HG03108 (cell line): ENCODE data around the gene PCGF3.
A peak's percentile ranks its signal among the peaks of the same experiment; 100 is the strongest.
"Not testable (repeated sequence)": the region's sequence is repeated elsewhere in the genome, so short reads cannot be mapped to it uniquely, and the experiment has no call there.

Source experiments
- ATAC-seq: cut with Tn5 transposase; IDR thresholded peaks from one replicate; pipeline ENCODE4 v1.9.1; 2021; ENCODE audit warnings: moderate library complexity; ENCODE audit not compliant: unreplicated experiment

The PCGF3 gene

DNA sequence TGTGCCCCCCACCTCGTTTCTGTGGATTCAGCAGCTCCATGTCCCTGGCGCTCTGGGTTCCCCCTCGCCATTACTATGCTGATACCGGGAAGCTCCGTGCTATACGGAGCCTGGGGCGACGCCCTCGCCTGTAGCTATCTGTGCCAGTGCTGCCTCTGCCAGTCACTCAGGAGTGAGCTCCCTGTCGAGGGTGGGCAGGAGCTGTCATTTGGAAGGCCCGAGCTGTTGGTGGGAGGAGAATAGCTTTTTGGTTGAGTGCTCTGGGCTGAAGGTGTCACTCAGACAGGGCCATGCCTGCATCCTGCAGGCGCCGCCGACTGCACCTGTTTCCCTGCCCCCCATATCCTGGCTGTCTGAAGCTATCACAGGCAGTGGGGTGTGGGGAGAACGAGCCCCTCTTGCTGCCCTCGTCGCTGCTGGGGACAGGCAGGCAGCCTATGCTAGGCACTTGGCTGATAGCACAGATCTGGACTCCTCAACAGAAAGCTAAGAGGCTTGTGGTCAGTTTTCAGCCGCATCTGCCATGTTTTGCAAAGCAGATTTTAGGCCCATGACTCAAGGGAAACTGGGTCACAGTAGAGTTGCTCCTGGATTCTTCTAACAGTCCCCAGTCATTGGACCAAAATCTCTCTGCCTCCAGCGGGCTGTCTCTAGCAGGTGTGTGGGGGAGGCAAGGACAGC lies 88.4 kb downstream of the PCGF3 start:
- ATAC-seq = peak; percentile 36

DNA sequence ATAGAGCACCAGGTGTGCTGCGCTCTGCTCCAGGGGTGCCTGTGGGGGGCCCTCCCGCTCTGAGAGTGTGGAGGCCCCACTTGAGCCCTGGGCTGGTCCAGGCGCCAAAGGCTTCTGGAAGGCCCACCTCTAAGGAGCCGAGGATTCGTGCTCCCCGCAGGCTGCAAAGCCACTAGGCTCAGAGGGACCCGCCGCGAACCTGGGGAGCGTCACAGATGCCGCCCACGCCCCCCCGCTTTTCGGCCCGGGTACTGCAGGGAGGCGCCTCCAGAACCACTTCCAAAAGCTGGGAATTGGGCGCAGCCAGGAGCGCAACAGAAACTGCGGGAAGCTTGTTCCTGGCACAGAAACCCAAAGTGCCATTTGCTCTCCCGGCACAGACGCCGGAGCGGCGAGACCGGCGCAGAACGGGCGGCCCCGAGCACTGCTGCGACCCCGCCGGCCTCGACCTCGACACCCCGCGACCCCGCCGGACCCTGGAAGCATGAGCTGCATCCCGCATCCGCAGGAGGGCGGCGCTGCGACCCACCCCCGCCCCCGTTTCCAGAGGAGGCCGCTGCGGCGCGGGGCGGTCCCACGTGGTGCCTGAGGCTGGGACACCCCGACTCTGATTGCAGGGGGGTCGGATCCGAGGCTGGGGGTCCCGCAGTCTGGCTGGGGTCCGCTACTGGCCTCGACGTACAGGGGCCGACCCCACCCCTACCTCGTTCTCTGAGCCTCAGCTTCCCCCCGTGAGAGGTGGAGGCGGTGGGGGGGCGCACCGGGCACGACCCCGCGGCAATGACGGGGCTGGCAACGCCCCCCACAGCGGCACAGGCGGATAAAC lies 89.5 kb downstream of the PCGF3 start:
- ATAC-seq = no peak

DNA sequence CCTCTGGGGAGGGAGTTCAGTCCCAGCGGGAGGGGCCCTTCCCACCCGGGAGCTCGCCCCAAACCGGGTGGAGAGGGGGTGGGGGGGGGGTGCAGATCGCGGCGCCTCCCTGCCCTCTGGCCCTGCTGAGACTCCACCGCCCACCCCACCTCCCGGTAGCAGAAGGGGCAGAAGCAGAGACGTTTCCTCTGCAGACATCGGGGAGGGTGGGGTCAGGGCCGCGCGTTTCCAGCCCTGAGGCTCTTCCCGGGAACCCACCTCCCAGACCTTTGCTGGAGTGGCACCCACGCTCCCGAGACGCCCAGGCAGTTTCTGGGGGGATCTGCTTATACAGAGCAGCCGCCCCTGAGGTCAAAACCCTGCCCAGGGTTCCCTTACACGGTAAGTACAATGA lies 90.1 kb downstream of the PCGF3 start:
- no peak for ATAC-seq

DNA sequence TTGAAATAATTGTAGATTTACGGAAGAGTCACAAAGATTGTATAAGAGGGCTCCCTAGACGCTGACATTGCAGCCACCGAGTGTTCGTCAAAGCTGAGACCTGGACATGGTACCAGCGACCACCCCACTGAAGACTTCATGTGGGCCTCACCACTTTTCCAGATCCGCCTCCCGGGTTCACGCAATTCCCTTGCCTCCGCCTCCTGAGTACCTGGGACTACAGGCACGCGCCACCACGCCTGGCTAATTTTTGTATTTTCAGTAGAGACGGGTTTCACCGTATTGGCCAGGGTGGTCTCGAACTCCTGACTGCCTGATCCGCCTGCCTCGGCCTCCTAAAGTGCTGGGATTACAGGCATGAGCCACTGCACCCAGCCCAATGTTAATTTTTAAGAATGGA lies 90.6 kb downstream of the PCGF3 start:
- no peak for ATAC-seq

DNA sequence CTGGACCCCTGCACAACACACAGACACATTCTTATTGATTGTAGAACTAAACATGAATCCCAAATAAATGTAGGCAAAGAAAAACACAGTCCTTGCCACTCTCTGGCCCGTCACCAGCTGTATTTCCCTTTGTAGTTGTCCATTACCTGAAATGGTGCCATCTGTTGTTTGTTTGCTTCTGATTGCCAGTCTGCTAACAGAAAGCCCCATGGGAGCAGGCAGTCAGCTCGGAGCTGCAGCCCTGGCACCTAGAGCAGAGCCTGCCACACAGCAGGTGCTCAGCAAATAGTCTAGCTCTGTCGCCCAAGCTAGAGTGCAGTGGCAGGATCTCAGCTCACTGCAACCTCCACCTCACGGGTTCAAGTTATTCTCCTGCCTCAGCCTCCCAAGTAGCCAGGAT lies 91.4 kb downstream of the PCGF3 start:
- no peak for ATAC-seq

DNA sequence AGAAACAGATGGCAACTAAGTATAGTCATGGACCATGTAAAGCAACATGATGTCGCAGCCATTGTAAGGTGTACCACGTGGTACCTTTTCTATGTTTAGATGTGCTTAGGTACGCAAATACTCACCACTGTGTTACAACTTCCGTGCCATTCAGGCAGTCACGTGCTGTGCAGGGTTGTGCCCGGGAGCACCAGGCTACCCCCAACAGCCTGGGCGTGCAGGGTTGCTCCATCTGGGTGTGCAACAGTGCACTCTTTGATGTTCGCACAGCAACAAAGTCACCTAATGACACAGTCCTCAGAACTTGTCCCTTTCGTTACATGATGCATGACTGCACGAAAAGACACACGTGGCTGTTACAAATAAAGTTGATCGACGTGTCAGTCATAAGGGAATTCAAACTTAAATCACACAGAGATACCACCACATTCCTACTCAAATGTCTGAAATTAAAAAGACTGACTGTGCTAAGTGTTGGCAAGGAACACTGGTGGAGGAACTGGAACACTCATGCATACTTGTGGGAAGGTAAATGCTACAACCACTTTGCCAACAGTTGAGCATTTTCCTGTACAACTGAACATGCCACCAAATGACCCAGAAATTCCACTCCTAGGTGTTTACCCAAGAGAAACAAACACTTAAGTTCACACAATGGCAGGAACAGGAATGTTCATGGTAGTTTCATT lies 95.9 kb downstream of the PCGF3 start:
- ATAC-seq = no peak

DNA sequence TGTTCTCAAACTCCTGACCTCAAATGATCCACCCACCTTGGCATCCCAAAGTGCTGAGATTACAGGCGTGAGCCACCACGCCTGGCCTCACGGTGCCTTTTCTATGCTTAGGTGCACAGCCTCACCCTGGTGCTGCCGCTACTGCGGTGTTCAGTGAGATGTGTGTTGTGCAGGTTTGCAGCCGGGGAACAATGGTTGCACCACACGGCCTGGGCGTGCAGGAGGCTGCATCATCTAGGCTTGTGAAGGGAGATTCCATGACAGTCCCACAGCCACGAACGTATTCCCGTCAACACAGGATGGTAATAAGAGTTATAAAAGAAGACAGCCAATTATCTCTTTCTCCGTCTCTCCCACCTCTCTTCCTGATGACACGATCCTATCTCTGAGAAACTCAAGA lies 98.3 kb downstream of the PCGF3 start:
- no peak for ATAC-seq

DNA sequence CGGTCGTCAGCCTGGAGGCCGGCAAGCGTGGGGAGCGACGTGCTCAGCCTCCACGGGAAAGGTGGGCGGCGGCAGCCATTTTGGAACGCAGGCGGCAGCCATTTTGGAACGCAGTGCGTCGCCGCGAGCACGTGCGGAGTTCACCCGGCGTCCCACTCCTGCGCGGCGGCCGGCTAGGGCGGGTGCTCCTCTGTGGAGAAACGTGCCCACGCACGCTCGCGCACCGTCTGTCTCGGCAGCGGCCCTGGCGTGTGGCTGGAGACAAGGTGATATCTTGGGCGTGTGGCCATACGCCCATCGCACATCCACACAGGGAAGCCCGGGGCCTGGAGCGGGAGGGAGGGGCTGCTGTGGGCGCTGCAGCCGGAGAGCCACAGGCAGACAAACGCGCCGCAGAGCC lies 99.2 kb downstream of the PCGF3 start:
- ATAC-seq = no peak

DNA sequence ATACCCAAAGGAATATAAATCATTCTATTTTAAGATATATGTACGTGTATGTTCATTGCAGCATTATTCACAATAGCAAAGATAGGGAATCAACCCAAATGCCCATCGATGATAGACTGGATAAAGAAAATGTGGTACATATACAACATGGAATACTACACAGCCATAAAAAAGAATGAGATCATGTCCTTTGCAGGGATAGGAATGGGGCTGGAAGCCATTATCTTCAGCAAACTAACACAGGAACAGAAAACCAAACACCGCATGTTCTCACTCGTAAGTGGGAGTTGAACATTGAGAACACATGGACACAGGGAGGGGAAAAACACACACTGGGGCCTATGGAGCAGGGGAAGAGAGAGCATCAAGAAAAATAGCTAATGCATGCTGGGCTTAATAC lies 101.3 kb downstream of the PCGF3 start:
- ATAC-seq = not testable (repeated sequence)

DNA sequence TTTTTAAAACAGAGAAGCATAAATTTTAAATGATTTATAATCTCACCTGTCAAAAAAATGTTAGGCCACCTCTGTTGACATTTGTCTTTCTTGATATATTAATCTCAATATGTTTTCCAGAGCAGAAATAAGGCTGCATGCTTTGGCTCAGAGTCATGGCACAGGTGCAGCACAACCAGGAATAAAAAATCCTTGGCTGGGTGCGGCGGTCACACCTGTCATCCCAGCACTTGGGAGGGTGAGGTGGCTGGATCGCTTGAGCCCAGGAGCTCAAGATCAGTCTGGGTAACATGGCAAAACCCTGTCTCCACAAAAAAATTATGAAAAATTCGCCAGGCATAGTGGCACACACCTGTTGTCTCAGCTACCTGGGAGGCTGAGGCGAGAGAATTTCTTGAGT lies 102.2 kb downstream of the PCGF3 start:
- no peak for ATAC-seq

DNA sequence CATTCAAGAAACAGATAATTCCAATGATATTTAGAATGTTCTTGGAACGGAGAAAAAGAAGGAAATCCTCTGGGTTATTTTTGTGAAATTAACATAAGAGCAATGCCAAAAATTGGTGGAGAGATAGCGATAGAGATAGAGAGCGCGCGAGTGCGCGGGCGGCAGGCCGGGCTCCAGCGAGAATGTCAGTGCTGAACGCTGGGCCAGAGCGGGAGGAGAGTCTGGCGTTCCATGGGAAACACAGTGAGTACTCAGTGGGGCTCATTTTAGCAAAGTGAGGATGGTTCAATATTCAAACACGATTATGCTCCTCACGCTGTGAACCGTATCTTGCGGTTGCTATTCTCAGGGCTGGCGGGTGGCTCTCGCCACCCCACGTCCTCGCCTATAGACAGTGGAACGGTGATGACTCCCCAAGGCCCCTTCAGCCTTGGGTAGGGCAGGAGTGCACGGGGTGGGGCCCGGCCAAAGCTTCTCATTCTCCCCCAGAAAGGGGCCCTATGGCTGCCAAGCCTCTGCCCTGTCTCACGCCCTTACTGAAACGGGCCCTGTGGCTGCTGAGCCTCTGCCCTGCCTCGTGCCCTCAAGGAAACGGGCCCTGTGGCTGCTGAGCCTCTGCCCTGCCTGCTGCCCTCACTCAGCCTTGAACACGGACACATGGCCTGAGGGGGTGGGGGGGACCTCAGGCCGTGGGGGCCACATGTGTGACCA lies 103.4 kb downstream of the PCGF3 start:
- no peak for ATAC-seq

DNA sequence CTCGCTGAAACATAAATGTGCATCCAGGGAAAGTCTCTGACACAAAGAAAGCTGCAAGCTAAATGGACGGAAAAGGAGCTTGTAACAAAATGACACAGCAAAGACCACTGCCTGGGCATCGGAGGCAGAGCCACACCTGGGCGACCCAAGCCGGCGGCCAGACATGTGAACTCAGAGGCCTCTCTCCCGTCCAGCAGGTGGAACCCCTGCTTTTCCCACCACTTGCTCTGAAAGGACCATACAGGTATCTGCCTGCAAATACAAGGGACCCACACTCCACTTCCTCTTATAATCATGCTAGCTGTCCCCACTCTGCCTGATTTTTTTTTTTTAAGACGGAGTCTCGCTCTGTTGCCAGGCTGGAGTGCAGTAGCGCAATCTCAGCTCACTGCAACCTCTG lies 108.3 kb downstream of the PCGF3 start:
- no peak for ATAC-seq

DNA sequence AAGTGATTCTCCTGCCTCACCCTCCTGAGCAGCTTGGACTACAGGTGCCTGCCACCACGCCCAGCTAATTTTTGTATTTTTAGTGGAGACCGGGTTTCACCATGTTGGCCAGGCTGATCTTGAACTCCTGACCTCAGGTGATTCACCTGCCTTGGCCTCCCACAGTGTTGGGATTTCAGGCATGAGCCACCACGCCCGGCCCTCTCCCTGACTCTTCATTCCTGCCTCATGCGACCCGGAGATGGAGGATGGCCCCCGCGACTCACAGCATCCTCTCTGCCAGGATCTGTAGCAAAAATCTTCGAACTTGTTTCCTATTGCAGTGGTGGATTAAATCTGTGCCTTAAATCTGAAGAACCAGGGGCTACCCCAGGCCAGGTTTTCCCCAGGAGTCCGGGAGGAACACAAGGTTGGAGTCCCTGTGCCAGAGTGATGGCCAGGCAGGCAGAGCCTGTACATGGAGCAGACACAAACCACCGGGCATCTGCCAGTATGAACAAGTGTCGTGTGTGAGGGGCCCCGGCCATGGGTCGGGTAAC lies 108.7 kb downstream of the PCGF3 start:
- no peak for ATAC-seq

DNA sequence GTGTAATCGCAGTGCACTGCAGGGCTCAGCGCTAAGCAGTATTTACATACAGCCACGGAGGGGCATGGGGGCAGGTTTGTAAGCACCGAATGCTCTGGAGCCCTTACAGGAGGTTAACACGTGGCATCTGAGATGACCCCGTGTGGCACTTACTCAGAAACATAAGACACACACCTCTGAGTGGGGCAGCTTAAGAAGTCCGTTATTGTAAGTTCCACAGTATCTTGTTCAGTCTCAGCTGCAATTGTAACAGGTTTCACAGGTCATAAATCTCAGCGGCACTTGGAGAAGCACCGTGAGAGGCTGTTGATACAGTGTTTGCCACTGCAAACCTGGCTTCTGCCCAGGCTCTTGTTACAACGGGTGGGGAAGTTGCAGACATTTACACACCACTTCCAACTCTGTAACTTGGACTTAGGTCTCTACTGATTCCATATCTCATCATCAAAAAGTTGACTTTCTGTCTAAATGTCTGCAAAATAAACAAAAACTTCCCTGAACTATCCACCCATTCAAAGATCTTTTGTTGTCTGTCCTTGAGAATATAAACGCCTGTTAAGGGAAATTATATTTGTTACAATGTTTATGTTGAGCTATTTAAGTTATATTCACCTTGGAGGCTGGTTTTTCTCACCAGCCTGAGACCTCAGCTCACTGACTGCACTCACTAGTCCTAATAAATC lies 110.0 kb downstream of the PCGF3 start:
- ATAC-seq = no peak

DNA sequence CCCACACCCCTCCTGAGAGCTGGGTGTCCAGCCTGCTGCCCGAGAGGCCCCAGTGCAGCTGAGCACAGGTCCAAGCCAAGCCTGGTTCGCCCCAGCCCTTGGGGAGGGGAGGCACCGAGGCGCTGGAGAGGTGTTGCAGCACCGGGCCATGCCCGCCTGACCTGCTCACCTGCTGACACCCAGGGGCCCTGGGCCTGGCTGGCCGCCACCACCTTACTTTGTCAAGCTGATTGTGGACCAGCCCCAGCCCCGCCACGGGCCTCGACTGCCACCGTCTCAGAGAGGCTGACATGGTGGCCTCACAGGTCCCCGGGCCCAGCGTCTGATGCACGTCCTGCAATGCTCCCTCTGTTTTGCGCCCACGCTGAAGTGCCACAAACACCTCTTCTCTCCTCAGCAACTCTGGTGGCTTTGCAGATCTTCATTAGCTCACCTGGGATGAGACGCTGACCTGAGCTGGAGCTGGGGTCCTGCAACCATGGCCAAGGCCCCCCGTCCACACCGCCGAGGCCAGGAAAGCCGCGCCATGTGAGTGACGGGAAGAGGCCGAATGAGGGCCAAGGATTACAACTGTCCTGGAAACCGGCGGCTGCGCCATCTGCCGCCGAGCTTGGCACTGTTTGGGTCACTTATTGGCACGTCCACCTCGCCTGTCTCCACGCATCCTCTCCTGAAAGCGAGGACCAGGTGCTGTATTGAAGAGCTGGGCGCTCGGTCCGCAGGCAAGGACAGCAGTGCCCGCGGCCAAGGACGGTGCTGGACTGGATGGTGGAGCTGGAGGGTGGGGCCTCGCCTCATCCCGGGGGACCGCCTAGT lies 112.7 kb downstream of the PCGF3 start:
- no peak for ATAC-seq

DNA sequence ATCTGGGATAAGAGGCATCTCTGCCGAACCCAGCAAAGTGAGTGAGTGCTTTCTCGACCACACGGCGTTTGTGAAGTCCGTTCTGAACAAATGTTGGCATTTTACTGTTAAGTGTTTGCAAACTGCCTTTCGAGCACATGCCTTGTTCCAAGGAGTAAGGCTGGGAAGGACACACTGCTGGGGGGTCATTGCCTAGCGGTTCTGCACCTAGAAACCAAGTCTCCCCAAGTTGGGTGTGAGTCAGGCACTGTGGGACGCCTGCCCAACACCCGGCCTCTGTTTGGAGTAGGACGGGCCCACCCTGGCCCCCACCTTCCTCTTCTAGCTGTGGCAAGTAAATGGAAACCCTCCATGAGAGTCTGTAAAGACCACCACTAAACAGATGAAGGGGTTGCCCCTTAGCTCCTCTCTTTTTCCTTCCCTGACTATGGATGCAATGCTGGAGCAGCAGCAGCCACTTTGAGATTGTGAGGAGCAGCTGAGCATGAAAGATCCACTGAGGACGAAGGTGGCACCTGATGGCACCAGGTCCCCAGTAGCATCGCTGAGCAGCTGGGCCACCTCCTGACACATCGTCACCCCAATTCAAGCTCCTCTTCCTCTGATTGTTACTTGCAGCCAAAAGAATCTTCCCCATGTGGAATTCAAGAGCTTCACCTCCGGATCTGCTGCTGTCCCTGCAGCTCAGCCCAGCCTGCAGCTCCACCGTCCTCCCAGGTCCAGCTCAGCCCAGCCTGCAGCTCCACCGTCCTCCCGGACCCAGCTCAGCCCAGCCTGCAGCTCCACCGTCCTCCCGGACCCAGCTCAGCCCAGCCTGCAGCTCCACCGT lies 114.0 kb downstream of the PCGF3 start:
- ATAC-seq = no peak
